ENCODE measurements around the gene ARSI. TPM values are rescaled to one million over a fixed set of nuclear protein-coding genes. Genes with fewer than 3 reads are reported as not detected.

The ARSI gene
- total and polyA plus RNA-seq, 2 of the 13 experiments (the other 11 are each of a cell fraction or from before 2014, with no cell fraction given) = 4.2 to 33.9 TPM

- no peak for TF ChIP-seq ZHX2 (IDR thresholded peaks at IDR 0.05; ENCODE audit: low read depth)
- TF ChIP-seq ZHX2 (CRISPR knock-in tag; IDR thresholded peaks at IDR 0.05; ENCODE audit: borderline replicate concordance) = no peak
- TF ChIP-seq KAT2B (IDR thresholded peaks at IDR 0.05; ENCODE audit: borderline replicate concordance, low read depth, low read length) = no peak
- TF ChIP-seq ZNF768 (CRISPR knock-in tag; IDR thresholded peaks at IDR 0.05) = peak; percentile 73
- no peak for TF ChIP-seq ZNF609 (CRISPR knock-in tag; IDR thresholded peaks at IDR 0.05; ENCODE audit: borderline replicate concordance)
- no peak for TF ChIP-seq MXD1 (CRISPR knock-in tag; IDR thresholded peaks at IDR 0.05)
- TF ChIP-seq MYNN (CRISPR knock-in tag; IDR thresholded peaks at IDR 0.05; ENCODE audit: low read depth) = no peak
- no peak for TF ChIP-seq CBFB (CRISPR knock-in tag; IDR thresholded peaks at IDR 0.05)
- TF ChIP-seq ZNF766 (CRISPR knock-in tag; IDR thresholded peaks at IDR 0.05; ENCODE audit: borderline replicate concordance) = no peak
- TF ChIP-seq ZNF761 (CRISPR knock-in tag; conservative IDR thresholded peaks at IDR 0.05) = no peak
- no peak for TF ChIP-seq YY1 (IDR thresholded peaks at IDR 0.05; ENCODE audit: insufficient read depth, insufficient replicate concordance, low read depth, low read length)
- TF ChIP-seq ZNF230 (CRISPR knock-in tag; IDR thresholded peaks at IDR 0.05) = no peak
- no peak for TF ChIP-seq ZNF563 (CRISPR knock-in tag; IDR thresholded peaks at IDR 0.05)
- TF ChIP-seq SRSF9 (IDR thresholded peaks at IDR 0.05; ENCODE audit: borderline replicate concordance, insufficient read depth, low read depth, low read length, poor library complexity, severe bottlenecking) = no peak
- 0 out of 2 replicates have a peak, but pooled peaks have one; percentile 24 for TF ChIP-seq RFX1 (IDR thresholded peaks at IDR 0.05)
Observed at GRCh38 chr5:150309101-150309885, 6.6 kb upstream of the ARSI start (continued).
